SU-DHL-6 (cell line): ENCODE measurements around the gene NDUFA8.

ENCODE experiments used
- H2AFZ ChIP-seq: fragments of 200-600 bp; sonication (generic); 2 replicates; pipeline ENCODE4 v1.6.1; 2014; ENCODE audit warnings: low read depth, mild to moderate bottlenecking, moderate library complexity, mixed read lengths, antibody characterized with exemption, low read length; ENCODE audit not compliant: severe bottlenecking
- H3F3A ChIP-seq: fragments of 200-600 bp; shearing (Covaris generic); 2 replicates; pipeline ENCODE4 v1.6.0; 2016; ENCODE audit warnings: antibody characterized with exemption, mild to moderate bottlenecking; ENCODE audit not compliant: insufficient read depth
- H3K27ac ChIP-seq: fragments of 200-600 bp; sonication (generic); 2 replicates; pipeline ENCODE4 v1.5.1; 2016; ENCODE audit warnings: low read depth, mild to moderate bottlenecking, low read length, moderate library complexity, mixed read lengths
- H3K27me3 ChIP-seq: fragments of 200-600 bp; sonication (generic), shearing (Covaris generic); 2 replicates; pipeline ENCODE4 v1.6.0; 2014; ENCODE audit warnings: mild to moderate bottlenecking, low read length
- H3K36me3 ChIP-seq: fragments of 200-600 bp; sonication (generic); 2 replicates; pipeline ENCODE4 v1.6.1; 2014; ENCODE audit warnings: mild to moderate bottlenecking, low read length, mixed read lengths
- H3K4me2 ChIP-seq: fragments of 300-600, 200-600 bp; shearing (Covaris generic), sonication (generic); 2 replicates; pipeline ENCODE4 v1.6.0; 2014; ENCODE audit warnings: low read length, low read depth, mild to moderate bottlenecking; ENCODE audit not compliant: poor library complexity, severe bottlenecking
- H3K4me3 ChIP-seq: fragments of 200-600 bp; sonication (generic); 2 replicates; pipeline ENCODE4 v1.5.1; 2014; ENCODE audit warnings: antibody characterized with exemption, low read length, mild to moderate bottlenecking, mixed read lengths; ENCODE audit not compliant: insufficient read depth, poor library complexity, severe bottlenecking
- H3K79me2 ChIP-seq: fragments of 200-600 bp; sonication (generic); 2 replicates; pipeline ENCODE4 v1.6.1; 2014; ENCODE audit warnings: mild to moderate bottlenecking, low read length, moderate library complexity; ENCODE audit not compliant: insufficient read depth
- H3K9ac ChIP-seq: fragments of 200-600 bp; sonication (generic); 2 replicates; pipeline ENCODE4 v1.7.0; 2014; ENCODE audit warnings: mild to moderate bottlenecking, low read length
- H3K9me2 ChIP-seq: fragments of 200-600 bp; sonication (generic); replicated peaks from 2 replicates; pipeline ENCODE4 v1.6.1; 2014; ENCODE audit warnings: low read length; ENCODE audit not compliant: insufficient read depth
- H3K9me3 ChIP-seq: fragments of 200-600 bp; sonication (generic); 2 replicates; pipeline ENCODE4 v1.6.1; 2014; ENCODE audit warnings: low read length, mixed read lengths; ENCODE audit not compliant: insufficient read depth
- H4K20me1 ChIP-seq: fragments of 200-600 bp; sonication (generic); 2 replicates; pipeline ENCODE4 v1.6.1; 2014; ENCODE audit warnings: low read depth, mild to moderate bottlenecking, antibody characterized with exemption, low read length, moderate library complexity, mixed read lengths
- EZH2phosphoT487 ChIP-seq: fragments of 200-600 bp; sonication (generic), shearing (Covaris generic); conservative IDR thresholded peaks from 2 replicates; pipeline ENCODE4 v1.6.1; 2018; ENCODE audit warnings: mild to moderate bottlenecking, antibody characterized with exemption, low read length, moderate library complexity, mixed read lengths
- TF ChIP-seq, protein P1 (sequence below): fragments of 200-600 bp; sonication (generic); IDR thresholded peaks from one replicate; pipeline ENCODE4 v1.5.1; 2017; ENCODE audit warnings: antibody characterized with exemption, mild to moderate bottlenecking, low read length, moderate library complexity; ENCODE audit not compliant: insufficient read depth, poor library complexity, severe bottlenecking

The NDUFA8 gene

DNA sequence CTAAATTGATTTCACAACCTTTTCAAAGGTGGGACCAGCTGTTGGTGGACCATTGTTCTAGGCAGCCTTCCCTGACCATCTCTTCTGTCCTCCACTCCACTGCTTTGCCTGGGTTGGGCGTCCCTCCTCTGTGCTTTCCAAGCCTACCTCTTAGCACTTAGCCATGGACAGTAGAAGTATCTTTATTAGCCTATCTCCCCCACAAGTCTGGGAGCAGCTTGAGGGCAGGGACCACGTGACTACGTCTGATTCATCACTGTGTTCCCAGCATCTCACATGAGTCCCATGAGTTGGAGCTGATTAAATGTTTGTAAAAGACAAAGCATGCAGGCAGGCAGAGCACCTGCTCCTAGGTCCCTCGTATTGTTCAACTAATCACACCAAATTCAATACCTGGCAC lies 21.1 kb upstream of the NDUFA8 start:
- Histone ChIP-seq H3F3A (no peaks in the 10 kb centered on the region), H2AFZ (no peak overlapping the region), H3K4me3 (no peak overlapping the region), H3K9me3 (no peaks in the 10 kb centered on the region), H3K36me3 (no peaks in the 10 kb centered on the region), H3K27me3 (0 out of 2 replicates have a peak, but pooled peaks cover 4% of the 10 kb centered on the region), H3K27ac (no peak overlapping the region), H3K79me2 (no peaks in the 10 kb centered on the region), H4K20me1 (no peaks in the 10 kb centered on the region), H3K4me2 (no peak overlapping the region), H3K9me2 (no peaks in the 10 kb centered on the region), H3K9ac (no peak overlapping the region)
- no peak for TF ChIP-seq EZH2phosphoT487
- TF ChIP-seq, protein P1, sequence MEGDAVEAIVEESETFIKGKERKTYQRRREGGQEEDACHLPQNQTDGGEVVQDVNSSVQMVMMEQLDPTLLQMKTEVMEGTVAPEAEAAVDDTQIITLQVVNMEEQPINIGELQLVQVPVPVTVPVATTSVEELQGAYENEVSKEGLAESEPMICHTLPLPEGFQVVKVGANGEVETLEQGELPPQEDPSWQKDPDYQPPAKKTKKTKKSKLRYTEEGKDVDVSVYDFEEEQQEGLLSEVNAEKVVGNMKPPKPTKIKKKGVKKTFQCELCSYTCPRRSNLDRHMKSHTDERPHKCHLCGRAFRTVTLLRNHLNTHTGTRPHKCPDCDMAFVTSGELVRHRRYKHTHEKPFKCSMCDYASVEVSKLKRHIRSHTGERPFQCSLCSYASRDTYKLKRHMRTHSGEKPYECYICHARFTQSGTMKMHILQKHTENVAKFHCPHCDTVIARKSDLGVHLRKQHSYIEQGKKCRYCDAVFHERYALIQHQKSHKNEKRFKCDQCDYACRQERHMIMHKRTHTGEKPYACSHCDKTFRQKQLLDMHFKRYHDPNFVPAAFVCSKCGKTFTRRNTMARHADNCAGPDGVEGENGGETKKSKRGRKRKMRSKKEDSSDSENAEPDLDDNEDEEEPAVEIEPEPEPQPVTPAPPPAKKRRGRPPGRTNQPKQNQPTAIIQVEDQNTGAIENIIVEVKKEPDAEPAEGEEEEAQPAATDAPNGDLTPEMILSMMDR, result no peak

DNA sequence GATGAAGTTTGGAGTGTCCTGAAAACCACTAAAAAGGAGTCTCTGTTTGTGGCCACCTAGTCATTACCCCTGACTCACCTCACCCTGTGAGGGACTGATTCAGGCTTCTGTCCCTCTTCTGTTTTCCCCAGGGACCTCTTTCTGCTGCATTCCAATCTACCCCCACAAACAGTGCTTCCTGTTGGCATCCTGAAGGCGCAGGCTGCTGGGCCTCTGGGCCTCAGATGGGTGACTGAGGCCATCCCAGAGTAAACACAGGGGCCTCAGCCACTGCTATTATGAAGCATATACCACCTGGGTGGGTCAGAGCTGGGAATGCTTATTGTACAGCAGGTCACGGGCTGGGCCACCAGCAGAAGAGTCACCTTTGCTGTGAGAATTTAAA lies 20.1 kb upstream of the NDUFA8 start:
- Histone ChIP-seq H4K20me1 (no peaks in the 10 kb centered on the region), H3K9ac (no peak overlapping the region), H3K4me2 (no peak overlapping the region), H3K9me2 (no peaks in the 10 kb centered on the region), H3K4me3 (no peak overlapping the region), H2AFZ (no peak overlapping the region), H3K27ac (no peak overlapping the region), H3K36me3 (no peaks in the 10 kb centered on the region), H3K27me3 (0 out of 2 replicates have a peak, but pooled peaks cover 4% of the 10 kb centered on the region), H3K9me3 (no peaks in the 10 kb centered on the region), H3K79me2 (no peaks in the 10 kb centered on the region), H3F3A (no peaks in the 10 kb centered on the region)
- no peak for TF ChIP-seq EZH2phosphoT487
- TF ChIP-seq, protein P1, result no peak

DNA sequence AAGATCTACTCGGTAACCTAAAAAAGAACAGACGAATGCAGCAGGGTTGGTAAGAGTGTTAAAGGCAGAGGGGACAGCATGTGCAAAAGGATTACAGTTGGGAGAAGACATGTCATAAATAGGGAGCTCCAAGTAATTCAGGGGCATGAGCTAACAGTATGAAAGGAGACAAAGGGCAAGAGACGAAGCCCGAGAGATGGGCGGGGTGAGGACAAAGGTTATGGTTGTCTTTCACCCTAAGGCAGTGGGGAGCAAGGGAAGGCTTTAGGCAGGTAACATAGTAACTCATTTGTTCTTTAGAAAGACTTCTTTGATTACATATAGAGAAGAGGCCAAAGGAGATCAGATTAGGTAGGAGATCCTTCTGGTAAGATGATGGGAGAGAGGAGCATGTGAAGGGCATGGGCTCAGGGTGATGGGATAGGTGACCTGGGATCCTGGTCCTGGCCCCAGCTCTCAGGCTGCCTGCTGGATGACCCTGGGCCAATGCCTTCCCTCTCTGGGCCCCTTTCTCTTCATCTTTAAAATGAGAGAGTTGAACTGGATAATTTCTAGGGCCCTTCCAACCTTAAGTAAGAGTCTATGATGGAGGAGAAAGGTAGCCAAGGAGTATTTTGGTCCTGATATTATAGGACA lies 19.6 kb upstream of the NDUFA8 start:
- no peak overlapping the region for H3K4me2 ChIP-seq
- no peaks in the 10 kb centered on the region for H4K20me1 ChIP-seq
- H3K9me2 ChIP-seq, result no peaks in the 10 kb centered on the region
- H3K9me3 ChIP-seq, result no peaks in the 10 kb centered on the region
- H3K36me3 ChIP-seq, result no peaks in the 10 kb centered on the region
- no peak overlapping the region for H3K4me3 ChIP-seq
- H3K9ac ChIP-seq, result no peak overlapping the region
- no peak overlapping the region for H2AFZ ChIP-seq
- H3K27me3 ChIP-seq, result 0 out of 2 replicates have a peak, but pooled peaks cover 4% of the 10 kb centered on the region
- H3K79me2 ChIP-seq, result no peaks in the 10 kb centered on the region
- no peaks in the 10 kb centered on the region for H3F3A ChIP-seq
- no peak overlapping the region for H3K27ac ChIP-seq
- TF ChIP-seq EZH2phosphoT487, result no peak
- TF ChIP-seq, protein P1, result no peak
